ENCODE data around the gene OSBPL5. TPM values are rescaled to one million over a fixed set of nuclear protein-coding genes. Genes with fewer than 3 reads are reported as not detected.

Gene OSBPL5
- total RNA-seq, 1 donor from 2014 or later, result 31.4 TPM

DNA sequence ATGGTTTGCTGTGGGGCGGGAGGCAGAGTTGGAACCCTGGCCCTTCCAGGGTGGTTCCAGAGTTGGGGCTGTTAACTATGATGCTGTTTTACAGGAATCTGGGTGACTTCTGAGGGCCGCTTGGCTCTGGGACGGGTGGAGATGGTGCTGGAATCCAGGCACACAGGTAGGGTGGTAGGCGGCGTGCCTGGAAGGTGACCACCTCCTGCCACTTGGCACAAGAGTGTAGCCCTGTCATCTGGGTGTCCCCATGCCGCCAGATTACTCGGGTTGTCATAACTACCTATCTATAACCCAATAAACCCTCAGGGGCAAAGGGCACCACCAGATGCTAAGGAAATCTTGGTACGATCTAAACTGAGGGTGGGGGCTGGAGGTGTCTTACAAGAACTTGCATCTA, 109.2 kb downstream of the OSBPL5 start:
- Mint-ChIP-seq H3K9me3 (no peaks in the 10 kb centered on the region), H3K4me1 (peaks cover 37% of the 10 kb centered on the region), H3K4me3 (peak overlapping the region; percentile 97), H3K27me3 (ENCODE audit: low read depth) (no peaks in the 10 kb centered on the region), H3K27ac (ENCODE audit: unreplicated experiment) (no peak overlapping the region), H3K36me3 (ENCODE audit: low read depth) (no peaks in the 10 kb centered on the region)
- TF ChIP-seq, protein P1, sequence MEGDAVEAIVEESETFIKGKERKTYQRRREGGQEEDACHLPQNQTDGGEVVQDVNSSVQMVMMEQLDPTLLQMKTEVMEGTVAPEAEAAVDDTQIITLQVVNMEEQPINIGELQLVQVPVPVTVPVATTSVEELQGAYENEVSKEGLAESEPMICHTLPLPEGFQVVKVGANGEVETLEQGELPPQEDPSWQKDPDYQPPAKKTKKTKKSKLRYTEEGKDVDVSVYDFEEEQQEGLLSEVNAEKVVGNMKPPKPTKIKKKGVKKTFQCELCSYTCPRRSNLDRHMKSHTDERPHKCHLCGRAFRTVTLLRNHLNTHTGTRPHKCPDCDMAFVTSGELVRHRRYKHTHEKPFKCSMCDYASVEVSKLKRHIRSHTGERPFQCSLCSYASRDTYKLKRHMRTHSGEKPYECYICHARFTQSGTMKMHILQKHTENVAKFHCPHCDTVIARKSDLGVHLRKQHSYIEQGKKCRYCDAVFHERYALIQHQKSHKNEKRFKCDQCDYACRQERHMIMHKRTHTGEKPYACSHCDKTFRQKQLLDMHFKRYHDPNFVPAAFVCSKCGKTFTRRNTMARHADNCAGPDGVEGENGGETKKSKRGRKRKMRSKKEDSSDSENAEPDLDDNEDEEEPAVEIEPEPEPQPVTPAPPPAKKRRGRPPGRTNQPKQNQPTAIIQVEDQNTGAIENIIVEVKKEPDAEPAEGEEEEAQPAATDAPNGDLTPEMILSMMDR (conservative IDR thresholded peaks at IDR 0.05), result no peak
- no peak for DNase-seq (ENCODE audit: low read depth, low spot score)

- Mint-ChIP-seq H3K4me3 (peak overlapping the region; percentile 62), H3K9me3 (no peaks in the 10 kb centered on the region), H3K4me1 (peaks cover 42% of the 10 kb centered on the region), H3K27me3 (ENCODE audit: low read depth) (no peaks in the 10 kb centered on the region), H3K27ac (ENCODE audit: unreplicated experiment) (no peak overlapping the region), H3K36me3 (ENCODE audit: low read depth) (no peaks in the 10 kb centered on the region)
- TF ChIP-seq, protein P1 (conservative IDR thresholded peaks at IDR 0.05), result no peak
- no peak for DNase-seq (ENCODE audit: low read depth, low spot score)
Measured at GRCh38 chr11:3052567-3052966, 112.5 kb downstream of the OSBPL5 start.

- Mint-ChIP-seq H3K4me3 (no peak overlapping the region), H3K27ac (ENCODE audit: unreplicated experiment) (no peak overlapping the region), H3K4me1 (peaks cover 39% of the 10 kb centered on the region), H3K9me3 (no peaks in the 10 kb centered on the region), H3K27me3 (ENCODE audit: low read depth) (no peaks in the 10 kb centered on the region), H3K36me3 (ENCODE audit: low read depth) (no peaks in the 10 kb centered on the region)
- DNase-seq (ENCODE audit: low read depth, low spot score), result no peak
- TF ChIP-seq, protein P1 (conservative IDR thresholded peaks at IDR 0.05), result no peak
Measured at GRCh38 chr11:3052109-3052479, 113.0 kb downstream of the OSBPL5 start.

DNA sequence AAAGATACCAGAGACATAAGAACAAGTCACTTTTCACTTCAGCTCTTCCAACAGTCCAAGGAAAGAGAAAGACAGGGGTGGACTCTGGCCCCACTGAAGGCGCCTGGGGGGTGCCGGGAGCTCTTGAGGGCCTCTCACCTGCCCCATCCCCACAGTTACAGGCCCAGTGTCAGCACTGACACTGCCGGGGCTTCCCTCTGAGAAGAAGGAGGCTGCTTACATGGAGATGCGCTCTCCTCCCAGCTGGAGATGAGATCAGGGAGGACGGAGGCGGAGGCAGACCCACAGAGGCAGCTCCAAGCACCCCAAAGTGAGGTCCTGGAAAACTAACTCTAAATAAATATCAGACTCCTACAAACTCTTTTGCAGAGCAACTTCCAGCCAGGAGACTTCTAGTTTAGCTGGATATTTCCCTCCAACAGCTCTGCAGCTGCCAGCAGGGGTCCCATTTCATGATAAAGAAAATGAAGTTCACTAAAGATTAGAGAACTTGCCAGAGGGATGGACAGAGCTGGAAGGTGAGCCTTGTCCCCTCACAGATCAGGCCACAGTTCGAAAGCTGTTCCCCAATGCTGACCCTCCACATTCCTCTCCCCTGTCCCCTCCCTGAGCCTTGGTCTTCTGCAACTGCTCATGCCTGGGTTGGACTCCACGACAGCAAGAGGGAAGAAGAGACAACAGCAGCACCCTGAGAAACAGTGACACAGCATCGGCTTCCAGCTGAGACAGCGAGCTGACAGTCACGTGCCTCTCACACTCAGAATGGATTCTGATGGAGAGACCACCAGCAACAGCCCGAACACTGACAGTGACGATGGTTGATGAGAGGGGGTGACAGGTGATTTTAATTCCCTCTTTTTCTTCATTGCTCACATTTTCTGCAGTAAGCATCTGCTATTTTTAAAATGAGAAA, 113.7 kb downstream of the OSBPL5 start:
- Mint-ChIP-seq H3K4me3 (peak overlapping the region; percentile 47), H3K4me1 (peaks cover 39% of the 10 kb centered on the region), H3K36me3 (ENCODE audit: low read depth) (no peaks in the 10 kb centered on the region), H3K27ac (ENCODE audit: unreplicated experiment) (peak overlapping the region; percentile 43), H3K9me3 (no peaks in the 10 kb centered on the region), H3K27me3 (ENCODE audit: low read depth) (no peaks in the 10 kb centered on the region)
- no peak for DNase-seq (ENCODE audit: low read depth, low spot score)
- TF ChIP-seq, protein P1 (conservative IDR thresholded peaks at IDR 0.05), result peak; percentile 22

- Mint-ChIP-seq H3K4me3 (no peak overlapping the region), H3K27me3 (ENCODE audit: low read depth) (no peaks in the 10 kb centered on the region), H3K4me1 (peaks cover 31% of the 10 kb centered on the region), H3K9me3 (no peaks in the 10 kb centered on the region), H3K27ac (ENCODE audit: unreplicated experiment) (no peak overlapping the region), H3K36me3 (ENCODE audit: low read depth) (no peaks in the 10 kb centered on the region)
- DNase-seq (ENCODE audit: low read depth, low spot score), result no peak
- TF ChIP-seq, protein P1 (conservative IDR thresholded peaks at IDR 0.05), result no peak
Measured at GRCh38 chr11:3050386-3051195, 114.5 kb downstream of the OSBPL5 start.
